PC-9 (cell line): Measurements from ENCODE around the gene ZNF396. TPM values are rescaled to one million over a fixed set of nuclear protein-coding genes. Genes with fewer than 3 reads are reported as not detected.

Source experiments
- BruUV-seq: library from RNA; stranded (reverse); fragments of 400-500 nt; replicated peaks from 2 replicates; lab custom pipeline; 2021; lab: Mats Ljungman, UMichigan
- CTCF ChIA-PET: fragments of 300-600 bp; sonication (Branson Sonifier 250); formaldehyde crosslinking; loops from one replicate; lab custom pipeline; 2022; ENCODE audit warnings: antibody characterized with exemption; lab: Charles Lee
- POLR2A ChIA-PET: fragments of 300-600 bp; sonication (Branson Sonifier 250); formaldehyde crosslinking; loops from one replicate; lab custom pipeline; 2022; ENCODE audit warnings: antibody characterized with exemption; ENCODE audit not compliant: unreplicated experiment; lab: Charles Lee
- DNase-seq, 2 experiments: peaks; one replicate each; pipeline versions ENCODE4 v3.0.0 to v3.0.0-alpha.2; 2015 to 2022; ENCODE audit warnings: mixed read lengths in 1 of 2
- H2AFZ ChIP-seq: fragments of 200-600 bp; sonication (generic); 2 replicates; pipeline ENCODE4 v1.8.1; 2017; ENCODE audit warnings: antibody characterized with exemption
- H3F3A ChIP-seq: fragments of 200-600 bp; sonication (generic); 2 replicates; pipeline ENCODE4 v1.8.1; 2017; ENCODE audit warnings: antibody characterized with exemption, mild to moderate bottlenecking, low read depth; ENCODE audit not compliant: insufficient read depth
- H3K27ac ChIP-seq: fragments of 200-600 bp; sonication (generic); 2 replicates; pipeline ENCODE4 v1.6.1; 2016; ENCODE audit warnings: mixed run types
- H3K27me3 ChIP-seq: fragments of 200-600 bp; sonication (generic); 2 replicates; pipeline ENCODE4 v1.6.1; 2016; ENCODE audit warnings: low read depth, mixed run types; ENCODE audit not compliant: insufficient read depth
- H3K36me3 ChIP-seq: fragments of 200-600 bp; sonication (generic); 2 replicates; pipeline ENCODE4 v1.6.1; 2016; ENCODE audit warnings: low read depth, mixed run types
- H3K4me1 ChIP-seq: fragments of 200-600 bp; sonication (generic); replicated peaks from 2 replicates; pipeline ENCODE4 v1.6.1; 2016; ENCODE audit warnings: mixed run types; ENCODE audit not compliant: insufficient read depth
- H3K4me2 ChIP-seq: fragments of 200-600 bp; sonication (generic); 2 replicates; pipeline ENCODE4 v1.6.1; 2017; ENCODE audit warnings: mixed run types
- H3K4me3 ChIP-seq: fragments of 200-600 bp; sonication (generic); 2 replicates; pipeline ENCODE4 v1.6.1; 2016; ENCODE audit warnings: mixed run types
- H3K79me2 ChIP-seq: fragments of 200-600 bp; sonication (generic); 2 replicates; pipeline ENCODE4 v1.6.1; 2017; ENCODE audit warnings: low read depth, mixed run types
- H3K9me2 ChIP-seq: fragments of 200-600 bp; sonication (generic); 2 replicates; pipeline ENCODE4 v1.8.1; 2017; ENCODE audit warnings: mild to moderate bottlenecking; ENCODE audit not compliant: insufficient read depth
- H3K9me3 ChIP-seq: fragments of 200-600 bp; sonication (generic); 2 replicates; pipeline ENCODE4 v1.8.1; 2016; ENCODE audit warnings: low read depth; ENCODE audit not compliant: insufficient read depth
- H4K20me1 ChIP-seq: fragments of 200-600 bp; sonication (generic); 2 replicates; pipeline ENCODE4 v1.8.1; 2017; ENCODE audit not compliant: insufficient read depth
- EZH2 ChIP-seq: fragments of 200-600 bp; sonication (generic); IDR thresholded peaks from 2 replicates; pipeline ENCODE4 v1.8.0; 2017; ENCODE audit warnings: antibody characterized with exemption, low read depth
- intact Hi-C: fragments of 100-400 bp; cut with micrococcal nuclease; formaldehyde crosslinking; loops from one replicate; pipeline ENCODE4 v1.10.0; 2022; ENCODE audit not compliant: unreplicated experiment
- total RNA-seq: library from RNA; stranded (reverse); gene quantifications from 2 replicates; pipeline ENCODE4 v1.2.3, GENCODE V29; 2021
- TF ChIP-seq, protein P1 (sequence below): fragments of 200-600 bp; sonication (generic); conservative IDR thresholded peaks from 2 replicates; pipeline ENCODE4 v1.6.1; 2017; ENCODE audit warnings: mixed run types, antibody characterized with exemption, mild to moderate bottlenecking, moderate library complexity

Gene ZNF396
- total RNA-seq, 1 experiment from 2014 or later: 1.9 TPM

DNA sequence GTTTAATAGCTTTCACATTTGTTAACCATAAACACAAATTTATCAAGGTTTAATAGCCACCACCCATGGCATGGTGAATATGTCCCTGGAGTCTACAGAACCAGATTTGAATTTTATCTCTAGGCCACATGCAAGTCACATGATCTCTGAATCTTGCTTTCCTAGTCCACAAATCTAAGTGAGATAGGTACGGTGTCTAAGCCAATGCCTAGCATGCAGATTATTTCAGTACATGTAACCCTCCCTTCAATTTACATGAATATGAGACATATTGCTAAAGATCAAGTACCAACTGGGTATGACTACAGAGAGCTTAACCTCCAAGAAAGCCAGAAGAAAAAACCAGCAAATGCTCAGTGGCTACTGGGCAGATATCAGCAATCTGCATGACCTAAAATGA is 42.9 kb downstream of the ZNF396 start:
- BruUV-seq: no TSS peak
- CTCF ChIA-PET: no interaction called here

DNA sequence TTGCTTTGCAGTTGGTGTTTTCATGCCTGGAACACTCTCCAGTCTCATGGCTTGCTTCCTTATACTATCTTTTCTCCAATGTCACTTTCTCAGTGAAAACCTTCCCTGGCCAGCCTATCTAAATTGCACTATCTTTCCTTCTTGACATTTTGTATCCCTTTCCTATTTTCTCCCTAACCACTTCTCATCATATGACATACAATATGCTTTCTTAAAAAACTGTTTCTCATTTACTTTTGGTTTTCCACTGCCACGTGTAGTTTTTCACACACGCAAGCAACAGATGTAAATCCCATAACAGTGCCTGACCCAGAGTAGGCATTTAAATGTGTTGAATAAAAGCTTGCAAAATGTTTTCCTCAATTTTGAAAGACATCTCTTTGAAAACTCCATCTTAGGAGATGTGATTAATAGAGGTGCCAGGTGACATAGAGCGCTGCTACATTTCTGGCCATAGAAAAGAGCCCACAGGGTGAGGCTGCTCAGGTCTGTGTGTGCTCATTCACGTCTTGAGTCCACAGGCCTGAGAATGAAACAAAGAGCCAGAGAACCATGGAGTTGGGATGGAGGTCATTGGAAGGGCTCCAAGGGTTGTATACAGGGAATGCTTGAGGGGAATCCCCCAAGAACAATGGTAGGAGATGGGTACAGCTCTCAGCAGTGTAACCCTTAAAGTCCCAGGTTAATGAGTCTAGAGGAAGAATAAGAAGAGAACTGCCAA is 45.6 kb downstream of the ZNF396 start:
- no peak for DNase-seq
- Histone ChIP-seq H3K36me3 (0 out of 2 replicates have a peak, but pooled peaks cover 14% of the 10 kb centered on the region), H4K20me1 (no peaks in the 10 kb centered on the region), H3K9me2 (no peaks in the 10 kb centered on the region), H3K27ac (no peak overlapping the region), H2AFZ (no peak overlapping the region), H3K4me1 (no peaks in the 10 kb centered on the region), H3K4me3 (no peak overlapping the region), H3K27me3 (no peaks in the 10 kb centered on the region), H3F3A (peaks cover 3% of the 10 kb centered on the region), H3K4me2 (no peak overlapping the region), H3K79me2 (no peaks in the 10 kb centered on the region), H3K9me3 (no peaks in the 10 kb centered on the region)
- intact Hi-C loops: no loop called here
- no TSS peak for BruUV-seq
- CTCF ChIA-PET: no interaction called here
- no peak for TF ChIP-seq EZH2
- TF ChIP-seq, protein P1, sequence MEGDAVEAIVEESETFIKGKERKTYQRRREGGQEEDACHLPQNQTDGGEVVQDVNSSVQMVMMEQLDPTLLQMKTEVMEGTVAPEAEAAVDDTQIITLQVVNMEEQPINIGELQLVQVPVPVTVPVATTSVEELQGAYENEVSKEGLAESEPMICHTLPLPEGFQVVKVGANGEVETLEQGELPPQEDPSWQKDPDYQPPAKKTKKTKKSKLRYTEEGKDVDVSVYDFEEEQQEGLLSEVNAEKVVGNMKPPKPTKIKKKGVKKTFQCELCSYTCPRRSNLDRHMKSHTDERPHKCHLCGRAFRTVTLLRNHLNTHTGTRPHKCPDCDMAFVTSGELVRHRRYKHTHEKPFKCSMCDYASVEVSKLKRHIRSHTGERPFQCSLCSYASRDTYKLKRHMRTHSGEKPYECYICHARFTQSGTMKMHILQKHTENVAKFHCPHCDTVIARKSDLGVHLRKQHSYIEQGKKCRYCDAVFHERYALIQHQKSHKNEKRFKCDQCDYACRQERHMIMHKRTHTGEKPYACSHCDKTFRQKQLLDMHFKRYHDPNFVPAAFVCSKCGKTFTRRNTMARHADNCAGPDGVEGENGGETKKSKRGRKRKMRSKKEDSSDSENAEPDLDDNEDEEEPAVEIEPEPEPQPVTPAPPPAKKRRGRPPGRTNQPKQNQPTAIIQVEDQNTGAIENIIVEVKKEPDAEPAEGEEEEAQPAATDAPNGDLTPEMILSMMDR: no peak
- POLR2A ChIA-PET: no interaction called here

More for the DNA sequence above, 42.9 kb downstream of the ZNF396 start:
- Histone ChIP-seq H3K27me3 (no peaks in the 10 kb centered on the region), H4K20me1 (peaks cover 4% of the 10 kb centered on the region; the same call in 1 of the 2 replicates), H3K9me2 (no peaks in the 10 kb centered on the region), H3K36me3 (peaks cover 32% of the 10 kb centered on the region), H3K4me2 (no peak overlapping the region), H3K9me3 (no peaks in the 10 kb centered on the region), H3K27ac (no peak overlapping the region), H3K4me1 (no peaks in the 10 kb centered on the region), H3F3A (peaks cover 3% of the 10 kb centered on the region), H3K79me2 (0 out of 2 replicates have a peak, but pooled peaks cover 3% of the 10 kb centered on the region), H3K4me3 (no peak overlapping the region), H2AFZ (no peak overlapping the region)
- DNase-seq: no peak
- intact Hi-C loops: no loop called here
- POLR2A ChIA-PET: interaction anchor here (0.6 kb wide), 1 partner anchor 293 kb away, joined by 3 read pairs; the partner anchor contains the start of gene MAPRE2
- no peak for TF ChIP-seq EZH2
- TF ChIP-seq, protein P1: no peak

DNA sequence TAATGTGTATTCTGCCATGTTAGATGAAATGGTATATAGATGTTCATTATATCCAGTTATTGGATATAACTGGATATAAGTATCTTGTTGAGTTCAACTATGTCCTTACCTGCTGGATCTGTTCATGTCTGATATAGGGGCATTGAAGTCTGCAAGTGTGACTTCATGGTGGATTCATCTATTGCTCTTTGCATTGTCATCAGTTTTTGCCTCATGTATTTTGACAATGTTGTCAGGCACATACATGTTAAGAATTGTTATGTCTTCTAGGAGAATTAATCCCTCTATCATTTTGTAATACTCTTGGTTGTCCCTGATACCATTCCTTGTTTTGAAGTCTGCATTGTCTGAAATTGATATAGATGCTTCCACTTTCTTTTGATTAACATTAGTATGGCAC is 48.3 kb downstream of the ZNF396 start:
- no peak for DNase-seq
- H3K9me2 ChIP-seq: no peaks in the 10 kb centered on the region
- H2AFZ ChIP-seq: no peak overlapping the region
- no peaks in the 10 kb centered on the region for H3K27me3 ChIP-seq
- no peaks in the 10 kb centered on the region for H4K20me1 ChIP-seq
- no peak overlapping the region for H3K27ac ChIP-seq
- H3K4me1 ChIP-seq: no peaks in the 10 kb centered on the region
- BruUV-seq: no TSS peak
- H3K4me2 ChIP-seq: no peak overlapping the region
- ChIA-PET CTCF (no interaction called here), POLR2A (no interaction called here)
- H3F3A ChIP-seq: peaks cover 3% of the 10 kb centered on the region; the same call in 1 of the 2 replicates
- intact Hi-C loops: no loop called here
- no peaks in the 10 kb centered on the region for H3K9me3 ChIP-seq
- 0 out of 2 replicates have a peak, but pooled peaks cover 2% of the 10 kb centered on the region for H3K36me3 ChIP-seq
- no peak overlapping the region for H3K4me3 ChIP-seq
- H3K79me2 ChIP-seq: no peaks in the 10 kb centered on the region
- TF ChIP-seq, protein P1: no peak
- TF ChIP-seq EZH2: no peak
